Heart left ventricle (tissue), 13 donors: Measurements from ENCODE around the gene LLGL2.

ENCODE experiments used
- POLR2A ChIP-seq, 2 donors: fragments of 450-650 bp; IDR thresholded peaks; one replicate each; pipeline ENCODE4 v1.6.1; 2017; ENCODE audit warnings: antibody characterized with exemption in 2 of 2, mild to moderate bottlenecking in 2 of 2, moderate library complexity in 2 of 2
- TF ChIP-seq, protein P1 (sequence below), 12 donors: fragments of 200-600 bp; sonication (generic) in 4 of 12; IDR thresholded peaks; one replicate each; pipeline versions ENCODE4 v1.5.0 to v1.8.0; 2018 to 2022; ENCODE audit warnings: antibody characterized with exemption in 12 of 12, mild to moderate bottlenecking in 5 of 12
- donor health status: ischemic (EF 13 %, LVEDD 7.1; RV severe dilation, severe dysfunction).
- donor health status: DM: no; HTN: yes; CAD: no.
- donor health status: DM: no; HTN: no; CAD: no.
- donor health status: ischemic (EF 25% LVEDD 6.9; RV normal size, moderate dysfunction).
- donor health status: ischemic (EF 25% LVEDD 5.7; RV mildly dilated, moderate dysfunction).
- donor health status: ischemic (EF 35%, LVEDD 5.7; RV mildly dilated, moderate dysfunction).
- donor health status: nonischemic (EF 11% LVEDD 7.7; RV severe dilation, severe dysfunction).
- donor health status: DM: yes; HTN: yes; CAD: no.
- donor health status: PGD.
- donor health status: ischemic (EF 29% LVEDD 5.4; RV normal size, mild dysfunction).
- donor health status: nonischemic (EF 23%, LVEDD 6.1; RV moderate dilation, normal function).

DNA sequence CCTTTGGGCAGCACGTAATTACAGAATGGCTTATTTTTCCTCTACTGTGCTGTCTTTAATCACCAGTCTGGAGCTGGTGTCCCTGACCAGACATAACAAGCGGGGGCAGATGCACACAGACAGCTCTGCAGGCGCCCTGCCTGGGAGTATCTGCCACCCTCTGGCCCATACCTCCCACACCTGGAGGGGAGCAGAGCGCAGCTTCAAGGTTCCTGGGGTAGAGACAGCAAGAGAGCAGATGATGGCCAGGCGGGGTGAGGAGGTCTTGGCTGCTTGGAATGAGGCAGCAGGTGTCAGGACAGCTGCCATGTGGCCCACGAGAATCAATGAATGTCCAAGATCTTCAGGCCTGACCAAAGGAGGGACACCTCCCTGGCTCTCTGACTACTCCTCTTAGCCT lies 45.2 kb upstream of the LLGL2 start:
- TF ChIP-seq, protein P1, sequence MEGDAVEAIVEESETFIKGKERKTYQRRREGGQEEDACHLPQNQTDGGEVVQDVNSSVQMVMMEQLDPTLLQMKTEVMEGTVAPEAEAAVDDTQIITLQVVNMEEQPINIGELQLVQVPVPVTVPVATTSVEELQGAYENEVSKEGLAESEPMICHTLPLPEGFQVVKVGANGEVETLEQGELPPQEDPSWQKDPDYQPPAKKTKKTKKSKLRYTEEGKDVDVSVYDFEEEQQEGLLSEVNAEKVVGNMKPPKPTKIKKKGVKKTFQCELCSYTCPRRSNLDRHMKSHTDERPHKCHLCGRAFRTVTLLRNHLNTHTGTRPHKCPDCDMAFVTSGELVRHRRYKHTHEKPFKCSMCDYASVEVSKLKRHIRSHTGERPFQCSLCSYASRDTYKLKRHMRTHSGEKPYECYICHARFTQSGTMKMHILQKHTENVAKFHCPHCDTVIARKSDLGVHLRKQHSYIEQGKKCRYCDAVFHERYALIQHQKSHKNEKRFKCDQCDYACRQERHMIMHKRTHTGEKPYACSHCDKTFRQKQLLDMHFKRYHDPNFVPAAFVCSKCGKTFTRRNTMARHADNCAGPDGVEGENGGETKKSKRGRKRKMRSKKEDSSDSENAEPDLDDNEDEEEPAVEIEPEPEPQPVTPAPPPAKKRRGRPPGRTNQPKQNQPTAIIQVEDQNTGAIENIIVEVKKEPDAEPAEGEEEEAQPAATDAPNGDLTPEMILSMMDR (IDR thresholded peaks at IDR 0.05), result no peak
- no peak for TF ChIP-seq POLR2A (IDR thresholded peaks at IDR 0.05)
